ELR (cell line): Measurements from ENCODE around the gene GBP2.
"Not testable (repeated sequence)": the region's sequence is repeated elsewhere in the genome, so short reads cannot be mapped to it uniquely, and the experiment has no call there.

Experiments
- DNase-seq: peaks from one replicate; pipeline ENCODE4 v3.0.0-alpha.2; 2015; ENCODE audit warnings: low read depth

GBP2 gene

GRCh38 chr1:89126602-89127565 lies 970 bp upstream of the GBP2 start:
- not testable (repeated sequence) for DNase-seq

- no peak for DNase-seq
Observed at GRCh38 chr1:89125240-89125912, 538 bp downstream of the GBP2 start.

GRCh38 chr1:89121641-89122040 lies 4.3 kb downstream of the GBP2 start:
- DNase-seq = no peak

GRCh38 chr1:89114662-89115061 lies 11.3 kb downstream of the GBP2 start:
- DNase-seq = no peak

GRCh38 chr1:89112871-89113613 lies 12.9 kb downstream of the GBP2 start:
- DNase-seq = no peak

GRCh38 chr1:89104687-89105086 lies 21.2 kb downstream of the GBP2 start:
- DNase-seq = no peak

GRCh38 chr1:89104147-89104546 lies 21.8 kb downstream of the GBP2 start:
- DNase-seq = no peak

GRCh38 chr1:89102021-89102420 lies 23.9 kb downstream of the GBP2 start:
- DNase-seq = no peak

- DNase-seq = no peak
Observed at GRCh38 chr1:89100412-89100811, 25.5 kb downstream of the GBP2 start.

GRCh38 chr1:89098857-89099256 lies 27.1 kb downstream of the GBP2 start:
- DNase-seq = no peak

GRCh38 chr1:89095737-89096136 lies 30.2 kb downstream of the GBP2 start:
- DNase-seq = no peak

GRCh38 chr1:89089962-89090361 lies 36.0 kb downstream of the GBP2 start:
- DNase-seq = peak; percentile 4

- no peak for DNase-seq
Observed at GRCh38 chr1:89088572-89088971, 37.3 kb downstream of the GBP2 start.

GRCh38 chr1:89087241-89087640 lies 38.7 kb downstream of the GBP2 start:
- no peak for DNase-seq

- DNase-seq = peak; percentile 56
Observed at GRCh38 chr1:89085781-89086180, 40.1 kb downstream of the GBP2 start.

GRCh38 chr1:89081005-89081404 lies 44.9 kb downstream of the GBP2 start:
- no peak for DNase-seq

GRCh38 chr1:89080068-89080467 lies 45.8 kb downstream of the GBP2 start:
- not testable (repeated sequence) for DNase-seq

GRCh38 chr1:89072466-89073065 lies 53.3 kb downstream of the GBP2 start:
- not testable (repeated sequence) for DNase-seq

- no peak for DNase-seq
Observed at GRCh38 chr1:89070509-89070908, 55.4 kb downstream of the GBP2 start.

- DNase-seq = no peak
Observed at GRCh38 chr1:89069951-89070350, 56.0 kb downstream of the GBP2 start.

- DNase-seq = peak; percentile 61
Observed at GRCh38 chr1:89068291-89068690, 57.6 kb downstream of the GBP2 start.
